ENCODE data around the gene USP48. TPM values are rescaled to one million over a fixed set of nuclear protein-coding genes. Genes with fewer than 3 reads are reported as not detected.
"Not testable (repeated sequence)": the region's sequence is repeated elsewhere in the genome, so short reads cannot be mapped to it uniquely, and the experiment has no call there.

USP48 gene
- total RNA-seq, 1 donor from 2014 or later, result 54.5 TPM

- Mint-ChIP-seq H3K27me3 (ENCODE audit: low read depth) (peaks cover 18% of the 10 kb centered on the region), H3K27ac (ENCODE audit: unreplicated experiment) (no peak overlapping the region), H3K4me1 (ENCODE audit: low read depth) (no peaks in the 10 kb centered on the region), H3K4me3 (ENCODE audit: unreplicated experiment) (no peak overlapping the region), H3K9me3 (ENCODE audit: low read depth) (no peaks in the 10 kb centered on the region), H3K36me3 (ENCODE audit: low read depth) (no peaks in the 10 kb centered on the region)
- no peak for DNase-seq (ENCODE audit: low spot score)
- TF ChIP-seq, protein P1, sequence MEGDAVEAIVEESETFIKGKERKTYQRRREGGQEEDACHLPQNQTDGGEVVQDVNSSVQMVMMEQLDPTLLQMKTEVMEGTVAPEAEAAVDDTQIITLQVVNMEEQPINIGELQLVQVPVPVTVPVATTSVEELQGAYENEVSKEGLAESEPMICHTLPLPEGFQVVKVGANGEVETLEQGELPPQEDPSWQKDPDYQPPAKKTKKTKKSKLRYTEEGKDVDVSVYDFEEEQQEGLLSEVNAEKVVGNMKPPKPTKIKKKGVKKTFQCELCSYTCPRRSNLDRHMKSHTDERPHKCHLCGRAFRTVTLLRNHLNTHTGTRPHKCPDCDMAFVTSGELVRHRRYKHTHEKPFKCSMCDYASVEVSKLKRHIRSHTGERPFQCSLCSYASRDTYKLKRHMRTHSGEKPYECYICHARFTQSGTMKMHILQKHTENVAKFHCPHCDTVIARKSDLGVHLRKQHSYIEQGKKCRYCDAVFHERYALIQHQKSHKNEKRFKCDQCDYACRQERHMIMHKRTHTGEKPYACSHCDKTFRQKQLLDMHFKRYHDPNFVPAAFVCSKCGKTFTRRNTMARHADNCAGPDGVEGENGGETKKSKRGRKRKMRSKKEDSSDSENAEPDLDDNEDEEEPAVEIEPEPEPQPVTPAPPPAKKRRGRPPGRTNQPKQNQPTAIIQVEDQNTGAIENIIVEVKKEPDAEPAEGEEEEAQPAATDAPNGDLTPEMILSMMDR (IDR thresholded peaks at IDR 0.05), result no peak
These were observed 149.7 kb downstream of the USP48 start for GRCh38 chr1:21633141-21633755.

DNA sequence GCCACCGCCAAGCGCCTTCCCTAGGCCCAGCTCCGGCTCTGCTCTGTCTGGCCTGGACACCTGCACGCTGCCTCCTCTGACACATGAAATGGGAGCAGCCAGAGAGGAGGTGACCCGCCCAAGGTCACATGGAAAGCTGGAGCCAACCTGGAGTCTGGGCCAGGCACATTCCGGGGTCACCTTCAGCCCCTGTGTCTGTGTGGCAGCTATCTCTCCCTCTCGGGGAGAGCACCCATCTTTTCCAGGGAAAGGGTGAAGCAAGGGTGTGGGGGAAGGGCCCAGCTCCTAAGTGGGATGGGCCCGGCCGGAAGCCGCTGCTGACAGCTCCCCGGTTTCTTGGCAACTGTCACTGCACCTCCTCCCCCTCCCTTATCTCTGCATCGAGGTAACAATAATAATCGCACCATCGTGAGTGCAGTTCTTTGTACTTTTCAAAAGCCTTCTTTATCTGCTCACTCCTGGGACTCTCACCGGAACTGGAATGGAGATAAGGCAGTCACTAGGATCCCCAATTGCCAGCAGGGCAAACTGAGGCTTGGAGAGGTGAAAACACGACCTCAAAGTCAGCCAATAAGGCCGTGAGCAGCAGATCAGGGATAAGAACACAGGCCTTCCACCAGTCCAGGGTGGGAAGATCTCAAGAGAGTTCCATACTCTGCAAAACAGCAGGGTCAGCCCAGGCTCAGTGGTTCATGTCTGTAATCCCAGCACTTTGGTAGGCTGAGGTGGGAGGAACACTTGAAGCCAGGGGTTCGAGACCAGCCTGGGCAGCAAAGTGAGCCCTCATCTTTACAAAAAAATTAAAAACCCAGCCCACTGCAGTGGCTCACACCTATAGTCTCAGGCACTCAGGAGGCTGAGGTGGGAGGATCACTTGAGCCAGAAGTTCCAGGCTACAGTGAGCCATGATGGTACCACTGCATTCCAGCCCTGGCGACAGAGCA is 150.7 kb downstream of the USP48 start:
- H3K27me3 Mint-ChIP-seq (ENCODE audit: low read depth), result peaks cover 18% of the 10 kb centered on the region
- no peaks in the 10 kb centered on the region for H3K9me3 Mint-ChIP-seq (ENCODE audit: low read depth)
- H3K27ac Mint-ChIP-seq (ENCODE audit: unreplicated experiment), result no peak overlapping the region

GRCh38 chr1:21631590-21631943 is 151.4 kb downstream of the USP48 start:
- peaks cover 18% of the 10 kb centered on the region for H3K27me3 Mint-ChIP-seq (ENCODE audit: low read depth)
- H3K36me3 Mint-ChIP-seq (ENCODE audit: low read depth); H3K4me3 Mint-ChIP-seq (ENCODE audit: unreplicated experiment); H3K9me3 Mint-ChIP-seq (ENCODE audit: low read depth); DNase-seq (ENCODE audit: low spot score); H3K4me1 Mint-ChIP-seq (ENCODE audit: low read depth); H3K27ac Mint-ChIP-seq (ENCODE audit: unreplicated experiment): not testable (repeated sequence)

More for the DNA sequence above, 150.7 kb downstream of the USP48 start:
- Mint-ChIP-seq H3K36me3 (ENCODE audit: low read depth) (no peaks in the 10 kb centered on the region), H3K4me3 (ENCODE audit: unreplicated experiment) (no peak overlapping the region), H3K4me1 (ENCODE audit: low read depth) (no peaks in the 10 kb centered on the region)
- TF ChIP-seq, protein P1 (IDR thresholded peaks at IDR 0.05), result no peak
- DNase-seq (ENCODE audit: low spot score), result no peak

DNA sequence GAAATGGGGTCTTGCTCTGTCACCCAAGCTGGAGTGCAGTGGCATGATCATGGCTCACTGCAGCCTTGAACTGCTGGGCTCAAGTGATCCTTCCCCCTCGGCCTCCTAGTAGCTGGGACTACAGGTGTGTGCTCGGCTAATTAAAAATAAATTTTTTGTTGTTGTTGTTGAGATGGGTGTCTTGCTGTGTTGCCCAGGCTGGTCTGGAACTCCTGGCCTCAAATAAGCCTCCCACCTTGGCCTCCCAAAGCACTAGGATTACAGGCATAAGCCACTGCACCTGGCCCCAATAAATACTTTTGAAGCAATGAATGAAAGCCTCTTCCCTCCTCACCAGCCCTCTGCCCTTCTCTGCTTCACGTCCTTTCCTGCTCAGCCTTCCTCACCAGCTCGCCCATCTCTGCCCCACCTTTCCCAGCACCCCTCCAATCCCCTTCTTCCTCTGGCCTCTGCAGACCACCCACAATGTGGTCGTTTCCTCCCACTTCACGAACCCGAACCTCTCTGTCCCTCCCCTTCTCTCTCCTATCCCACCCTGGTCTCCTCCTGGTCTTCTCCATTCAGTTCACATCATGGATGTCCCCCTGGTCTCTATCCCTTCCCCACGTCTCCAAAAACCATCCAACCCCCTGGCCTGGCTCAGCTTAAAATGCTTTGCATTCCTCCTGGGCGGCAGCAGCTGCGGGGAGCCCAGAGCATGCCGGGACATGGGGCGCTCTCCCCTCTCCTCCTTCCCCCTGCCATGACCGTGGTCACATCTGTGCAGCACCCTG is 152.2 kb downstream of the USP48 start:
- Mint-ChIP-seq H3K36me3 (ENCODE audit: low read depth) (no peaks in the 10 kb centered on the region), H3K4me3 (ENCODE audit: unreplicated experiment) (no peak overlapping the region), H3K9me3 (ENCODE audit: low read depth) (no peaks in the 10 kb centered on the region), H3K4me1 (ENCODE audit: low read depth) (no peaks in the 10 kb centered on the region), H3K27me3 (ENCODE audit: low read depth) (peaks cover 18% of the 10 kb centered on the region), H3K27ac (ENCODE audit: unreplicated experiment) (no peak overlapping the region)
- TF ChIP-seq, protein P1 (IDR thresholded peaks at IDR 0.05), result no peak
- no peak for DNase-seq (ENCODE audit: low spot score)

- Mint-ChIP-seq H3K4me1 (ENCODE audit: low read depth) (no peaks in the 10 kb centered on the region), H3K9me3 (ENCODE audit: low read depth) (no peaks in the 10 kb centered on the region), H3K27me3 (ENCODE audit: low read depth) (peaks cover 18% of the 10 kb centered on the region), H3K36me3 (ENCODE audit: low read depth) (no peaks in the 10 kb centered on the region), H3K4me3 (ENCODE audit: unreplicated experiment) (no peak overlapping the region), H3K27ac (ENCODE audit: unreplicated experiment) (no peak overlapping the region)
- TF ChIP-seq, protein P1 (IDR thresholded peaks at IDR 0.05), result no peak
- DNase-seq (ENCODE audit: low spot score), result no peak
These were observed 153.0 kb downstream of the USP48 start for GRCh38 chr1:21629971-21630370.

Data from chondrocyte (in vitro differentiated cells).